ENCODE data around the gene NEURL1. TPM values are rescaled to one million over a fixed set of nuclear protein-coding genes. Genes with fewer than 3 reads are reported as not detected.

NEURL1 gene
- total and polyA plus RNA-seq, 4 donors = 0.16 to 2.8 (median 0.35) TPM

- H3K27me3 ChIP-seq (ENCODE audit: control insufficient read depth in 1 of 2, insufficient read depth in 2 of 2, low read length in 1 of 2) = no peaks in the 10 kb centered on the region
- H3K4me1 ChIP-seq (ENCODE audit: control insufficient read depth in 1 of 2, insufficient read depth in 2 of 2, low read length in 2 of 2) = no peaks in the 10 kb centered on the region
- H3K27ac ChIP-seq (ENCODE audit: low read depth in 1 of 2, low read length in 2 of 2) = no peak overlapping the region
- ATAC-seq (ENCODE audit: low FRiP score) = no peak
- 97 to 98% methylated on average over 10 of the region's 10 CpGs for WGBS, 2 donors
- intact Hi-C loops (cut with DNase I) = no loop called here
- no peak overlapping the region for H3K4me3 ChIP-seq (ENCODE audit: low read length in 2 of 2)
- no peaks in the 10 kb centered on the region for H3K36me3 ChIP-seq (ENCODE audit: control insufficient read depth in 1 of 2, insufficient read depth in 2 of 2, low read length in 1 of 2)
- peaks cover 3% of the 10 kb centered on the region for H3K9me3 ChIP-seq (ENCODE audit: control insufficient read depth, low read length)
- no peak for DNase-seq
Observed at GRCh38 chr10:103557455-103557854, 64.0 kb downstream of the NEURL1 start.

GRCh38 chr10:103558911-103559310, 65.4 kb downstream of the NEURL1 start:
- intact Hi-C loops (cut with DNase I) = no loop called here
- DNase-seq = no peak
- 85 to 88% methylated on average over 9 of the region's 9 CpGs for WGBS, 2 donors

GRCh38 chr10:103559776-103560175, 66.3 kb downstream of the NEURL1 start:
- Histone ChIP-seq H3K4me3 (ENCODE audit: low read length in 2 of 2) (no peak overlapping the region), H3K36me3 (ENCODE audit: control insufficient read depth in 1 of 2, insufficient read depth in 2 of 2, low read length in 1 of 2) (no peaks in the 10 kb centered on the region), H3K27me3 (ENCODE audit: control insufficient read depth in 1 of 2, insufficient read depth in 2 of 2, low read length in 1 of 2) (no peaks in the 10 kb centered on the region), H3K9me3 (ENCODE audit: control insufficient read depth, low read length) (peaks cover 3% of the 10 kb centered on the region), H3K27ac (ENCODE audit: low read depth in 1 of 2, low read length in 2 of 2) (no peak overlapping the region), H3K4me1 (ENCODE audit: control insufficient read depth in 1 of 2, insufficient read depth in 2 of 2, low read length in 2 of 2) (no peaks in the 10 kb centered on the region)
- 75 to 80% methylated on average over 9 of the region's 9 CpGs for WGBS, 2 donors
- no peak for ATAC-seq (ENCODE audit: low FRiP score)
- intact Hi-C loops (cut with DNase I) = no loop called here
- no peak for DNase-seq

More at GRCh38 chr10:103558911-103559310, 65.4 kb downstream of the NEURL1 start:
- no peaks in the 10 kb centered on the region for H3K4me1 ChIP-seq (ENCODE audit: control insufficient read depth in 1 of 2, insufficient read depth in 2 of 2, low read length in 2 of 2)
- H3K4me3 ChIP-seq (ENCODE audit: low read length in 2 of 2) = no peak overlapping the region
- H3K27me3 ChIP-seq (ENCODE audit: control insufficient read depth in 1 of 2, insufficient read depth in 2 of 2, low read length in 1 of 2) = no peaks in the 10 kb centered on the region
- no peak overlapping the region for H3K27ac ChIP-seq (ENCODE audit: low read depth in 1 of 2, low read length in 2 of 2)
- H3K9me3 ChIP-seq (ENCODE audit: control insufficient read depth, low read length) = peaks cover 3% of the 10 kb centered on the region
- no peak for ATAC-seq (ENCODE audit: low FRiP score)
- H3K36me3 ChIP-seq (ENCODE audit: control insufficient read depth in 1 of 2, insufficient read depth in 2 of 2, low read length in 1 of 2) = no peaks in the 10 kb centered on the region

- intact Hi-C loops (cut with DNase I) = no loop called here
- 79 to 82% methylated on average over 7 of the region's 7 CpGs for WGBS, 2 donors
- no peak for DNase-seq
Observed at GRCh38 chr10:103560886-103561285, 67.4 kb downstream of the NEURL1 start.

GRCh38 chr10:103562383-103562782, 68.9 kb downstream of the NEURL1 start:
- no peak for ATAC-seq (ENCODE audit: low FRiP score)

More at GRCh38 chr10:103560886-103561285, 67.4 kb downstream of the NEURL1 start:
- Histone ChIP-seq H3K4me3 (ENCODE audit: low read length in 2 of 2) (no peak overlapping the region), H3K36me3 (ENCODE audit: control insufficient read depth in 1 of 2, insufficient read depth in 2 of 2, low read length in 1 of 2) (no peaks in the 10 kb centered on the region), H3K27ac (ENCODE audit: low read depth in 1 of 2, low read length in 2 of 2) (no peak overlapping the region), H3K4me1 (ENCODE audit: control insufficient read depth in 1 of 2, insufficient read depth in 2 of 2, low read length in 2 of 2) (no peaks in the 10 kb centered on the region), H3K27me3 (ENCODE audit: control insufficient read depth in 1 of 2, insufficient read depth in 2 of 2, low read length in 1 of 2) (no peaks in the 10 kb centered on the region), H3K9me3 (ENCODE audit: control insufficient read depth, low read length) (peaks cover 3% of the 10 kb centered on the region)
- ATAC-seq (ENCODE audit: low FRiP score) = no peak

GRCh38 chr10:103563231-103564115, 70.0 kb downstream of the NEURL1 start:
- ATAC-seq (ENCODE audit: low FRiP score) (no peak), DNase-seq (no peak)
- H3K4me3 ChIP-seq (ENCODE audit: low read length in 2 of 2) = no peak overlapping the region
- no peaks in the 10 kb centered on the region for H3K27me3 ChIP-seq (ENCODE audit: control insufficient read depth in 1 of 2, insufficient read depth in 2 of 2, low read length in 1 of 2)
- WGBS, 2 donors = 82 to 83% methylated on average over 7 of the region's 7 CpGs
- peaks cover 3% of the 10 kb centered on the region for H3K9me3 ChIP-seq (ENCODE audit: control insufficient read depth, low read length)
- H3K36me3 ChIP-seq (ENCODE audit: control insufficient read depth in 1 of 2, insufficient read depth in 2 of 2, low read length in 1 of 2) = no peaks in the 10 kb centered on the region
- H3K4me1 ChIP-seq (ENCODE audit: control insufficient read depth in 1 of 2, insufficient read depth in 2 of 2, low read length in 2 of 2) = no peaks in the 10 kb centered on the region
- no peak overlapping the region for H3K27ac ChIP-seq (ENCODE audit: low read depth in 1 of 2, low read length in 2 of 2)
- intact Hi-C loops (cut with DNase I) = no loop called here

More at GRCh38 chr10:103562383-103562782, 68.9 kb downstream of the NEURL1 start:
- Histone ChIP-seq H3K9me3 (ENCODE audit: control insufficient read depth, low read length) (peaks cover 3% of the 10 kb centered on the region), H3K36me3 (ENCODE audit: control insufficient read depth in 1 of 2, insufficient read depth in 2 of 2, low read length in 1 of 2) (no peaks in the 10 kb centered on the region), H3K4me3 (ENCODE audit: low read length in 2 of 2) (no peak overlapping the region), H3K27ac (ENCODE audit: low read depth in 1 of 2, low read length in 2 of 2) (no peak overlapping the region), H3K27me3 (ENCODE audit: control insufficient read depth in 1 of 2, insufficient read depth in 2 of 2, low read length in 1 of 2) (no peaks in the 10 kb centered on the region), H3K4me1 (ENCODE audit: control insufficient read depth in 1 of 2, insufficient read depth in 2 of 2, low read length in 2 of 2) (no peaks in the 10 kb centered on the region)
- 82% methylated on average over 4 of the region's 4 CpGs for WGBS, 2 donors
- DNase-seq = no peak
- intact Hi-C loops (cut with DNase I) = no loop called here

- ATAC-seq (ENCODE audit: low FRiP score) (no peak), DNase-seq (no peak)
- no peaks in the 10 kb centered on the region for H3K4me1 ChIP-seq (ENCODE audit: control insufficient read depth in 1 of 2, insufficient read depth in 2 of 2, low read length in 2 of 2)
- WGBS, 2 donors = 23 to 34% methylated on average over 7 of the region's 7 CpGs
- intact Hi-C loops (cut with DNase I) = no loop called here
- H3K27me3 ChIP-seq (ENCODE audit: control insufficient read depth in 1 of 2, insufficient read depth in 2 of 2, low read length in 1 of 2) = no peaks in the 10 kb centered on the region
- H3K36me3 ChIP-seq (ENCODE audit: control insufficient read depth in 1 of 2, insufficient read depth in 2 of 2, low read length in 1 of 2) = no peaks in the 10 kb centered on the region
- H3K9me3 ChIP-seq (ENCODE audit: control insufficient read depth, low read length) = peaks cover 3% of the 10 kb centered on the region
- H3K4me3 ChIP-seq (ENCODE audit: low read length in 2 of 2) = no peak overlapping the region
- no peak overlapping the region for H3K27ac ChIP-seq (ENCODE audit: low read depth in 1 of 2, low read length in 2 of 2)
Observed at GRCh38 chr10:103564116-103564501, 70.6 kb downstream of the NEURL1 start.

GRCh38 chr10:103564776-103565520, 71.4 kb downstream of the NEURL1 start:
- no peak for ATAC-seq (ENCODE audit: low FRiP score)
- intact Hi-C loops (cut with DNase I) = no loop called here
- Histone ChIP-seq H3K27me3 (ENCODE audit: control insufficient read depth in 1 of 2, insufficient read depth in 2 of 2, low read length in 1 of 2) (no peaks in the 10 kb centered on the region), H3K4me1 (ENCODE audit: control insufficient read depth in 1 of 2, insufficient read depth in 2 of 2, low read length in 2 of 2) (no peaks in the 10 kb centered on the region), H3K36me3 (ENCODE audit: control insufficient read depth in 1 of 2, insufficient read depth in 2 of 2, low read length in 1 of 2) (no peaks in the 10 kb centered on the region), H3K4me3 (ENCODE audit: low read length in 2 of 2) (no peak overlapping the region), H3K9me3 (ENCODE audit: control insufficient read depth, low read length) (peaks cover 3% of the 10 kb centered on the region), H3K27ac (ENCODE audit: low read depth in 1 of 2, low read length in 2 of 2) (no peak overlapping the region)
- DNase-seq = no peak
- WGBS, 2 donors = 66 to 72% methylated on average over 12 of the region's 12 CpGs
